ENCODE measurements around the gene MATN4. TPM values are rescaled to one million over a fixed set of nuclear protein-coding genes. Genes with fewer than 3 reads are reported as not detected.

Gene MATN4
- total and polyA plus RNA-seq, 2 of the 13 experiments (the other 11 are each of a cell fraction or from before 2014, with no cell fraction given) = not detected

DNA sequence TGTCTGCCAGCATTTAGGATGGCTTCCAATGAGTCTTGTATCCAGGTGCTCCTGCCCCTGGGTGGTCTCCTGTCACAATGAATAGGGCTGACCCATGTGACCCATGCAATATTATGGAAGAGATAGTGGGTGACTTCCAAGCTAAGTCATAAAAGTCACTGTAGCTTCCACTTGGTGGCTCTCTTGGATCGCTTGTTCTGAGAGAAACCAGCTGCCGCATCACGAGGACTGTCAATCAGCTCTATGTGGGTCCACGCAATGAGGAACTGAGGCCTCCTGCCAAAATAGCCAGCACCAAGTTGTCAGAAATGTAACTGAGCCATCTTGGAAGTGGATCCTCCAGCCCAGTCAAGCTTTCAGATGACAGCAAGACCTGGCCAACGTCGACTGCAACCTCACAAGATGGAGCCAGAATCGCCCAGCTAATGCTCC is 14.9 kb upstream of the MATN4 start (continued):
- TF ChIP-seq ZNF354B (CRISPR knock-in tag; IDR thresholded peaks at IDR 0.05) = no peak
- TF ChIP-seq, protein P1, sequence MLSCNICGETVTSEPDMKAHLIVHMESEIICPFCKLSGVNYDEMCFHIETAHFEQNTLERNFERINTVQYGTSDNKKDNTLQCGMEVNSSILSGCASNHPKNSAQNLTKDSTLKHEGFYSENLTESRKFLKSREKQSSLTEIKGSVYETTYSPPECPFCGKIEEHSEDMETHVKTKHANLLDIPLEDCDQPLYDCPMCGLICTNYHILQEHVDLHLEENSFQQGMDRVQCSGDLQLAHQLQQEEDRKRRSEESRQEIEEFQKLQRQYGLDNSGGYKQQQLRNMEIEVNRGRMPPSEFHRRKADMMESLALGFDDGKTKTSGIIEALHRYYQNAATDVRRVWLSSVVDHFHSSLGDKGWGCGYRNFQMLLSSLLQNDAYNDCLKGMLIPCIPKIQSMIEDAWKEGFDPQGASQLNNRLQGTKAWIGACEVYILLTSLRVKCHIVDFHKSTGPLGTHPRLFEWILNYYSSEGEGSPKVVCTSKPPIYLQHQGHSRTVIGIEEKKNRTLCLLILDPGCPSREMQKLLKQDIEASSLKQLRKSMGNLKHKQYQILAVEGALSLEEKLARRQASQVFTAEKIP (CRISPR knock-in tag; IDR thresholded peaks at IDR 0.05; ENCODE audit: borderline replicate concordance) = no peak
- TF ChIP-seq PITX1 (CRISPR knock-in tag; IDR thresholded peaks at IDR 0.05) = peak; percentile 68; the same call in 1 of the 2 replicates
- TF ChIP-seq, protein P2, sequence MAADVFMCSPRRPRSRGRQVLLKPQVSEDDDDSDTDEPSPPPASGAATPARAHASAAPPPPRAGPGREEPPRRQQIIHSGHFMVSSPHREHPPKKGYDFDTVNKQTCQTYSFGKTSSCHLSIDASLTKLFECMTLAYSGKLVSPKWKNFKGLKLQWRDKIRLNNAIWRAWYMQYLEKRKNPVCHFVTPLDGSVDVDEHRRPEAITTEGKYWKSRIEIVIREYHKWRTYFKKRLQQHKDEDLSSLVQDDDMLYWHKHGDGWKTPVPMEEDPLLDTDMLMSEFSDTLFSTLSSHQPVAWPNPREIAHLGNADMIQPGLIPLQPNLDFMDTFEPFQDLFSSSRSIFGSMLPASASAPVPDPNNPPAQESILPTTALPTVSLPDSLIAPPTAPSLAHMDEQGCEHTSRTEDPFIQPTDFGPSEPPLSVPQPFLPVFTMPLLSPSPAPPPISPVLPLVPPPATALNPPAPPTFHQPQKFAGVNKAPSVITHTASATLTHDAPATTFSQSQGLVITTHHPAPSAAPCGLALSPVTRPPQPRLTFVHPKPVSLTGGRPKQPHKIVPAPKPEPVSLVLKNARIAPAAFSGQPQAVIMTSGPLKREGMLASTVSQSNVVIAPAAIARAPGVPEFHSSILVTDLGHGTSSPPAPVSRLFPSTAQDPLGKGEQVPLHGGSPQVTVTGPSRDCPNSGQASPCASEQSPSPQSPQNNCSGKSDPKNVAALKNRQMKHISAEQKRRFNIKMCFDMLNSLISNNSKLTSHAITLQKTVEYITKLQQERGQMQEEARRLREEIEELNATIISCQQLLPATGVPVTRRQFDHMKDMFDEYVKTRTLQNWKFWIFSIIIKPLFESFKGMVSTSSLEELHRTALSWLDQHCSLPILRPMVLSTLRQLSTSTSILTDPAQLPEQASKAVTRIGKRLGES (CRISPR knock-in tag; IDR thresholded peaks at IDR 0.05; ENCODE audit: borderline replicate concordance) = no peak
- TF ChIP-seq ZNF746 (CRISPR knock-in tag; IDR thresholded peaks at IDR 0.05) = no peak
- TF ChIP-seq, protein P3, sequence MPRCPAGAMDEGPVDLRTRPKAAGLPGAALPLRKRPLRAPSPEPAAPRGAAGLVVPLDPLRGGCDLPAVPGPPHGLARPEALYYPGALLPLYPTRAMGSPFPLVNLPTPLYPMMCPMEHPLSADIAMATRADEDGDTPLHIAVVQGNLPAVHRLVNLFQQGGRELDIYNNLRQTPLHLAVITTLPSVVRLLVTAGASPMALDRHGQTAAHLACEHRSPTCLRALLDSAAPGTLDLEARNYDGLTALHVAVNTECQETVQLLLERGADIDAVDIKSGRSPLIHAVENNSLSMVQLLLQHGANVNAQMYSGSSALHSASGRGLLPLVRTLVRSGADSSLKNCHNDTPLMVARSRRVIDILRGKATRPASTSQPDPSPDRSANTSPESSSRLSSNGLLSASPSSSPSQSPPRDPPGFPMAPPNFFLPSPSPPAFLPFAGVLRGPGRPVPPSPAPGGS (CRISPR knock-in tag; IDR thresholded peaks at IDR 0.05) = no peak
- TF ChIP-seq ZNF431 (CRISPR knock-in tag; IDR thresholded peaks at IDR 0.05; ENCODE audit: borderline replicate concordance, low read depth) = no peak
- TF ChIP-seq ZNF609 (CRISPR knock-in tag; IDR thresholded peaks at IDR 0.05; ENCODE audit: borderline replicate concordance) = no peak
- TF ChIP-seq FOXA3 (CRISPR knock-in tag; IDR thresholded peaks at IDR 0.05) = peak; percentile 58; the same call in 1 of the 2 replicates
- TF ChIP-seq NFIC (IDR thresholded peaks at IDR 0.05; ENCODE audit: low read length) = no peak
- TF ChIP-seq CTCF (CRISPR knock-in tag; IDR thresholded peaks at IDR 0.05) = peak; percentile 99
- peak; percentile 83; the same call in 1 of the 2 replicates for TF ChIP-seq MIXL1 (CRISPR knock-in tag; IDR thresholded peaks at IDR 0.05)
- TF ChIP-seq ZNF501 (CRISPR knock-in tag; IDR thresholded peaks at IDR 0.05) = peak; percentile 62
- TF ChIP-seq ZNF775 (CRISPR knock-in tag; IDR thresholded peaks at IDR 0.05; ENCODE audit: borderline replicate concordance) = no peak
- TF ChIP-seq KLF16 (CRISPR knock-in tag; IDR thresholded peaks at IDR 0.05) = peak in 1 of 2 experiments; percentile 68; a peak in 2 of 4 replicates
- no peak for TF ChIP-seq GTF2F1 (IDR thresholded peaks at IDR 0.05; ENCODE audit: low read length)
- TF ChIP-seq ZNF792 (CRISPR knock-in tag; IDR thresholded peaks at IDR 0.05) = peak; percentile 98
- TF ChIP-seq ZNF724P (CRISPR knock-in tag; IDR thresholded peaks at IDR 0.05; ENCODE audit: borderline replicate concordance) = peak; percentile 50; the same call in 1 of the 2 replicates
